Cerebellar cortex (tissue), 1 donor: ENCODE measurements around the gene PARP8.
"Not testable (repeated sequence)": the region's sequence is repeated elsewhere in the genome, so short reads cannot be mapped to it uniquely, and the experiment has no call there.

Experiments
- DNase-seq: peaks from one replicate; pipeline ENCODE4 v3.0.0-alpha.2; 2015; ENCODE audit warnings: low spot score

Gene PARP8

GRCh38 chr5:50687548-50687947 lies 21.1 kb downstream of the PARP8 start:
- no peak for DNase-seq

DNA sequence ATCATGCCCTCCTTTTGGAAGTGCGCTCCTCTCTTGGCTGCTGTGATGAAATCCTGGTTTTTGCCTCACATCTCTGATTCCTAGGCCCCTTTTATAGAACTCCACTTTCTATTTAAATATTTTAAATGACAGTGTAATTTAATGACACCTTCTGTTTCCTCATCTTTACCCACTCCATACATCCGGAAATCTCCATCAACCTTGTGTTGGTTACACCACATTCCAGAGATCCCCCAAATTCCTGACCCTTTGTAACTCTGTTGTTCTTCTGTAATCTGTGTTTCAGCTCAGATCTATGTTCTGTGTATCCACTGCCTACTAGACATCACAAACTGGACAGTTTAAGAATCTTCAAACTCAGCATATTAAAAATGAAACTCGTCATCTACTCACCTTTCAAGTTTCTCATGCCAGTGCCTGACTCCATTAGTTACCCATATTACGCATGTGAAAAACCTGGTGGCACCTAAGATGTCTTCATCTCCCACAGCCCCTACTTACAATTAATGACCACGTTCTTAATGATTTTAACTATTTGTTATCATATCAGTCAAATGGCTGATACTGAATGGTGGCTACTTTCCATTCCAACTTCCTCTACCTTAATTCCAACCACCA lies 25.1 kb downstream of the PARP8 start:
- DNase-seq = no peak

- DNase-seq = no peak
Observed at GRCh38 chr5:50694027-50694590, 27.7 kb downstream of the PARP8 start.

DNA sequence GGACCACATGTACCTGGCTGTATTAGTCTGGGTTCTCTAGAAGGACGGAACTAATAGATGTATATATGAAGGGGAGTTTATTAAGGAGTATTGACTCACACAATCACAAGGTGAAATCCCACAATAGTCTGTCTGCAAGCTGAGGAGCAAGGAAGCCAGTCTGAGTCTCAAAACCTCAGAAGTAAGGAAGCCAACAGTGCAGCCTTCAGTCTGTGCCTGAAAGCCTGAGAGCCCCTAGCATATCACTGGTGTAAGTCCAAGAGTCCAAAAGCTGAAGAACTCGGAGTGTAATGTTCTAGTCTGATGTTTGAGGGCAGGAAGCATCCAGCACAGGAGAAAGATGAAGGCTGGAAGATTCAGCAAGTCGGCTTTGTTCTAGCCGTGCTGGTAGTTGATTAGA lies 28.2 kb downstream of the PARP8 start:
- not testable (repeated sequence) for DNase-seq

GRCh38 chr5:50697739-50698138 lies 31.3 kb downstream of the PARP8 start:
- DNase-seq = no peak

DNA sequence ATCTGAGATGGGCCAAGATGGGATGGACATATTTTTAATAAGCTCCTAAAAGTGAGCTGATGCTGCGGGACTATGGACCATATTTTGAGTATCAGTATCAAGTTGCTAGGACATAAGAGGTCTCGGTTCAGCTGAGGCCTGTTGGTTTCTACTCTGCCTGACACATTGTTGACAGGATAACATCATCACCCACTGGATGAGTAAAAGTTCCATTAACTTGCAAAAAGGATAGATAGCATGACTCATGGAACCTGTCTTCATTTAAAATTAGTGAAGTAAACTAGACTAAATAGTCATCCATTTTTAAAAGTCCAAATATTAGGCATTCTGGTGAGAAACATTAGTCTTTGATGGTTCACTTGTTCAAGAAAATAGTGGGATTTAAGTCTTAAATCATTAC lies 33.3 kb downstream of the PARP8 start:
- no peak for DNase-seq

- DNase-seq = no peak
Observed at GRCh38 chr5:50700706-50701105, 34.3 kb downstream of the PARP8 start.

GRCh38 chr5:50702615-50703366 lies 36.4 kb downstream of the PARP8 start:
- DNase-seq = no peak

GRCh38 chr5:50703367-50703666 lies 36.9 kb downstream of the PARP8 start:
- DNase-seq = no peak

GRCh38 chr5:50704730-50705129 lies 38.3 kb downstream of the PARP8 start:
- DNase-seq = no peak

DNA sequence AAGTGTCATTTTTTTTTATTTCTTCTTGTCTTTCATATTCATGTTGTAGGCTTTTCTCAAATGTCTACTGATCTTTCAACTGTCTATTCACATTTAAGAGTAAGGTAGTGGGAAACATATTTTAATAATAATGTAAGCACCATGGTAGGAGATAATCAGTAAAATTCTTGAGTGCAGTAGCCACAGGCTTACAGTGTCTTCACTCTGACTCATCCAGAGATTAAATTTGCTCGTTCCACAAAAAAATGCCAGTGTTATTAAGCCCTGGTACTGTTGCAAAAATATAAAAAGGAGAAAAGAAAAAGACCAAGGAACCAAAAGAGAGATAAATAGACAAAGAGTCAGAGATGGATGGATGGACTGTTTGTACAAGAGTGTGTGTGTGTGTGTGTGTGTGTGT lies 43.0 kb downstream of the PARP8 start:
- DNase-seq = no peak

- no peak for DNase-seq
Observed at GRCh38 chr5:50710838-50711237, 44.4 kb downstream of the PARP8 start.

DNA sequence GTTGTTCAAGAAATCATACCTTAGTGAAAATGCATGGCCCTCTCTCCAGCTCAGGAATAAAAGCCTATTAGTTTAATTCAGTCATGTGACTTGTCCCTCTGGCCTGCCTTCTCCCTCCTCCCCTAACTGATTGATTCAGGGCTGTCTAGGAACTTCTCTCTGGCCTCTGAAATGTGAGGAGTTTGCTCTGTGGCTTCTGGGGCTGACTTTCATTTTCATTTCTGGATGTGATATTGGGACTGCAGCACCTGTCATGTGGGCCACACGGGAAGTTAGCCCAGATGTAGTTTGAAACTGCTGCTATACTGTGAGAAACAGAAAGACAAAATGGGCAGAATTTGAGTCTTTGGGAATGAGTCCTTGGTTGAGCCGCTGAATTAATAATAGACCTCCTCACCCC lies 44.8 kb downstream of the PARP8 start:
- no peak for DNase-seq

DNA sequence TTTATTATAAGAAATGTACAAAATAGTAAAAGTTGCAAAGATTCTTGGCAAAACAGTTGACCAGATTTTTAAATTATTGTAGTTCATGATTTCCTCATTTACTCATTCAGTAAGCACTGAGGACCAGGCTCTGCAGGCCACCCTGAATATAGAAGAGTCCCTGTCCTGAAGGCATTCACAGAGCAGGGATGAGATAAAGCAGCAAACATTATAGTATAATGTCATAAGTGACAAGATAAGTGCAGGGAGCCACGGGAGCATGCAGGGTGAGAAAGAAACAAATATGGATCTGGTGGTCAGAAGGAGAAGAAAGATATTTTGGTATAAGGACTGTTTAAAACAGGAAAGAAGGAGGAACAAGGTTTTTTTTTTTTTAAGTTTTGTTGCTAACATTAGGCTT lies 46.0 kb downstream of the PARP8 start:
- DNase-seq = no peak

DNA sequence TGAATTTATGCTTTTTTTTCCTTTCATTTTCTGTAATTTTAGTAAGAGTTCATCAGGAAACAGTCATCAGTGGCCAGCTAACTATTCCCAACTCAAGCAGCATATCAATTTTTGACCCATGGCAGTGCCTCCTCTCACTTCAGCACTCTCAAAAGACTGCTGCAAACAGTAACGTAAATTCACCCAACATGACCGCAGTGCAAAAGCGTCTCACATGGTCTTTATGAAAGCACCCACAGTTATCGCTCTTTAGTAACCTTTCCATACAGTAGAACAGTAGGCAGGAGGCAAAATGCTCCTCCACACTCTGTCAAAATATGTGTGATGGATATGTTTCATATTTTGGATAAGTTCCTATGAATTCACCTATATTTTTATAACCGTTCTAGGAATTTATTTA lies 48.6 kb downstream of the PARP8 start:
- DNase-seq = no peak

DNA sequence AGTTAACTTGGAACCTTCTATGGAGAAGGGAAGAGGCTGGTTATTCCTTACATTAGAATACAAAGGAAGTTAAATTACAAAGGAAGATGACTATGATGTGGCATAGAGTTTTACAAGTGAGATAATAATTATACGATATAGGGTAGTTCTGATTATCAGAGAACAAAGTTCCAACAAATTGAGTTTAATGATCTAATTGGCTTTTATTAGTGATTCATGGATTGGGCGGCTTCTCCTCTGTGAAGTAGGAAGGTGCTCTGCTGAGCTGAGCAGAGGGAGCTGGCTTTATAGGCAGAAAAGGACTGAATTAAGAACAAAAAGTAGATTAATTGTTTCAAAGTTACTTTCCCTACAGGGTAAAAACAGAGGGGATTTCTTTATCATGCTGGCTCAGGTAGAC lies 49.7 kb downstream of the PARP8 start:
- no peak for DNase-seq

DNA sequence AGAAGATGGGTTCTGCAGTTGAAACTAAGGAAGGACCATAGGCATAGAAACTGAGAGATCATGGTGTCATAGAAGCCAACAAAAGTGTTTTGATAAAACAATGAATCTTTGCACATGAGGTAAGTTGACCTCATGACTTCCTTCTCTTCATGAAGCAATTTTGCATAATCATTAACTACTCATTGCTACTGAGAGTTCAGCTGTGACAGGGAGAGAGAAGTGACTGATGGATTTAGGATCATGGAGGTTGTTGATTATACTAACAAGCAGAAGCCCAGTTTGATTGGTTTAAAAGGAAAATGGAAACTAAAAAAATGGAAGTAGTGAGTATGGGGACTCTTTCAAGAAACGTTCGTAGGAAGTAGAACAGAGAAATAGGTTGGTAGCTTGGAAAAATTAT lies 51.2 kb downstream of the PARP8 start:
- no peak for DNase-seq

GRCh38 chr5:50720061-50720710 lies 53.7 kb downstream of the PARP8 start:
- DNase-seq = no peak

DNA sequence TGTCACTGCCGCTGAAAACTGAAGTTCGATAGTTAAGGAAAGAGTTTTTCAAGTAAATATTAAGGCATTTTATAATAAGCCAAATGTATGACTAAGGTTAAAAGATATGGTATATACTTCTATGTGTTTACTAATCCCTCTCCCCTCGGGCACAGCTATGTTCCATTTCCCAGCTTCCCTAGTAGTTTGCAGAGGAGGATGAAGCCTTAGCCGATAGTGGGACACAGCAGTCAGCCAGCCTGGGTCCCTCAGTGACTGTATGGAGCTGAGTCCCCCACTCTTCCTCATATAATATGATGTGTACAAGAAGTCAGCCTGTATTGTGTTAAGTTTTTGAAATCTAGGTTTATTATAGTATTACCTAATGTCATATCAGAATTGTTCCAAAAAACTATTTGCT lies 55.8 kb downstream of the PARP8 start:
- no peak for DNase-seq

- no peak for DNase-seq
Observed at GRCh38 chr5:50724262-50724661, 57.8 kb downstream of the PARP8 start.

DNA sequence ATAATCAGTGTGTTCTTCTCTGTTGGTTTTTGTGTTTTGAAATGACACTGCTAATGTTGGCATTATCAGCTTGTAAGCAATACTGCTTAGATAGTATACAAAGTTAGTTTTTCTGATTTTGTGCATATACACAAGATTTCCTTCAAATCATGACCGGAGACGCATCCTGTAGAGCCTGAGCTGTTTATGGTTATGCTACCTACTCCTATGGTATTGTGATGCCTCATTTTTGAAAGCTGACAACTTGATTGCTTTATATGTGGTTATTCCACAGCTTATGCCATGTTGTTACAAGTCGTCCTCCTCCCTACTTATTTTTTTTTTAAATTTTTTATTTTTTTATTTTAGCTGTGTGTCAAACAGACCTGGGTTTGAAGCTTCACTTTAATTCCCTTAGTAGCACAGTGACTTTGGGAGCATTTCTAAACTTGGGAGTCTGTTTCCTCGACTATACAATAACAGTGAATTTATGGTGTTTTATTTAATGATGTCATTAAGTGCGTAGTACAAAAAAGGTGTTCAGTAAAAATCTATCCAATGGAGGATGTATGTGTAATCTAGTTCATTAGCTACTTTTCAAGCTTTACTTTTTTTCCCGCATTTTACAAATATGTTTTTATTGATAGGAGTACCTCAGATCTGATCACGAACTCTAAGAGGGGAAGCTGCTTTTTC lies 59.5 kb downstream of the PARP8 start:
- DNase-seq = no peak

GRCh38 chr5:50726475-50727148 lies 60.2 kb downstream of the PARP8 start:
- DNase-seq = no peak
